ENCODE results near the gene NELL1.

Gene NELL1

DNA sequence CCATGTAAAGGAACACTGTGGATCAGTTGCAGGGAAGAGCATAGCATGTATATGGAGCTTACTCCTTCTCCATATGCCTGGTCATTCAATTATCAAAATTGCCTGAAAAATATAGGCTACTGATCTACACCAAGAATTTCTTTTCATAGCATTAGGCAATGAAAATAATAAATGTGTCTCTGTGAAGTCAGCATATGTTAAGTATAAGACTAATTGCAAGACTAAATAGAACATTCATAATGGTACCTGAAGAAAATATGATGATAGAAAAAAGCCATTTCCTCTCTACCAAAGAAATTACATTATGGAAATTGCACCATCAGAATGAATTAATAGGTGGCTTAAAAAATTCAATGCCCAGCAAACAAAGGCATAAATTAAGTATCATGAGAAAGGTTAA, 584.7 kb downstream of the NELL1 start:
- no peak for DNase-seq (ENCODE audit: low read depth)
- TF ChIP-seq, protein P1, sequence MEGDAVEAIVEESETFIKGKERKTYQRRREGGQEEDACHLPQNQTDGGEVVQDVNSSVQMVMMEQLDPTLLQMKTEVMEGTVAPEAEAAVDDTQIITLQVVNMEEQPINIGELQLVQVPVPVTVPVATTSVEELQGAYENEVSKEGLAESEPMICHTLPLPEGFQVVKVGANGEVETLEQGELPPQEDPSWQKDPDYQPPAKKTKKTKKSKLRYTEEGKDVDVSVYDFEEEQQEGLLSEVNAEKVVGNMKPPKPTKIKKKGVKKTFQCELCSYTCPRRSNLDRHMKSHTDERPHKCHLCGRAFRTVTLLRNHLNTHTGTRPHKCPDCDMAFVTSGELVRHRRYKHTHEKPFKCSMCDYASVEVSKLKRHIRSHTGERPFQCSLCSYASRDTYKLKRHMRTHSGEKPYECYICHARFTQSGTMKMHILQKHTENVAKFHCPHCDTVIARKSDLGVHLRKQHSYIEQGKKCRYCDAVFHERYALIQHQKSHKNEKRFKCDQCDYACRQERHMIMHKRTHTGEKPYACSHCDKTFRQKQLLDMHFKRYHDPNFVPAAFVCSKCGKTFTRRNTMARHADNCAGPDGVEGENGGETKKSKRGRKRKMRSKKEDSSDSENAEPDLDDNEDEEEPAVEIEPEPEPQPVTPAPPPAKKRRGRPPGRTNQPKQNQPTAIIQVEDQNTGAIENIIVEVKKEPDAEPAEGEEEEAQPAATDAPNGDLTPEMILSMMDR (IDR thresholded peaks at IDR 0.05; ENCODE audit: low read length, missing control alignments) = no peak

DNA sequence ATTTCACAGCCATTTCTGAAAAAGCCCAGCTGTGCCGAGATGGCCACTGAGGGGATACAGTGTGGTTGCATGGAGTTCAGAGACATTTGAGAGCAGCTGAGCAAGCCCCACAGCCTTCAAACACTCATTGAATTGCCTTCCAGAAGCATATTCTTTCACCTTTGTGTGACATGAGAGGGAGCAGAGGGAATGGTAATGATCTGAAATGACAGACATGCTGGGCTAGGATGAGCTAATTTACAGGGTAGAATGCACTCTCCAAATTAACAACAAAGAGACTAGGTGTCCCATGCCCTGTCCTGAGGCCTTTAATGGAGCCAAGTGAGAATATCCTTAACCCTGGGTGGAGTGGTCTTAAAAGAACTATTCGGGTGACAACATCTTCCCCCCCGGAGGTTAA, 585.4 kb downstream of the NELL1 start:
- H3K4me3 ChIP-seq (replicated peaks; ENCODE audit: low read depth, low read length) = no peak overlapping the region

More for the DNA sequence above, 584.7 kb downstream of the NELL1 start:
- no peak overlapping the region for H3K4me3 ChIP-seq (replicated peaks; ENCODE audit: low read depth, low read length)

DNA sequence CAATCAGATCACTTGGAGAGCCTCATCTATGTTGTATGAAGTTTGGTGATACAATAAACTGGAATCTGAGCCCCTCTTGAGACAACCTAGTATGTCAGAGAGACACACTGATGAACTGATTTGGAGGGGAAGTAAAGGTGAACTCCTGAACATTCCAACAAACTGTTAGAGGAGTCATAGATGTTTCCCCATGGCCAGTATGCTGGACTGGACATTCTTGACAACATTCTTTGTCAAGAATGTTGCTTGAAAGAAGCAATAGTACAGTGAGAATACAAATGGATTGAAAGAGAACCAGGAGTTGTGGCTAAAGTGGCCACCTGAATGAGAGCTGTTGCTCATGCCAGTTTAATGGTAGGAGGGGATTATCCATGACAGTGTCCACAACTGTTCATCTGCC, 588.1 kb downstream of the NELL1 start:
- no peak for DNase-seq (ENCODE audit: low read depth)
- TF ChIP-seq, protein P1 (IDR thresholded peaks at IDR 0.05; ENCODE audit: low read length, missing control alignments) = no peak
- H3K4me3 ChIP-seq (replicated peaks; ENCODE audit: low read depth, low read length) = no peak overlapping the region

More for the DNA sequence above, 585.4 kb downstream of the NELL1 start:
- no peak for DNase-seq (ENCODE audit: low read depth)
- TF ChIP-seq, protein P1 (IDR thresholded peaks at IDR 0.05; ENCODE audit: low read length, missing control alignments) = no peak

DNA sequence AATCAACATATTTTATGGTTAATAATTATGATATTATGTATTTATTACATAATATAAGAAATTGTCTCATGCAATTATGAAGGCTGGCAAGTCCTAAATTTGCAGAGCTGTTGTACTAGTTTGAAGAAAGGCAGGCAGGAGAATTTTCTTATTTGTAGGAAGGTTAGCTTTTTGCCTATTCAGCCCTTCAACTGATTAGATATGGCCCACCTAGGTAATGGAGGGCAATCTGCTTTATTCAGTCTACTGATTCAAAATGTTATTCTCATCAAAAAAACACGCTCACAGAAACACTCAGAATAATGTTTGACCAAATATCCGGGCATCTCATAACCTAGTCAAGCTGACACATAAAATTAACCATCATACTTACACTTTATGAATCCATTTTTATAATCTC, 589.0 kb downstream of the NELL1 start:
- H3K4me3 ChIP-seq (replicated peaks; ENCODE audit: low read depth, low read length) = no peak overlapping the region
- TF ChIP-seq, protein P1 (IDR thresholded peaks at IDR 0.05; ENCODE audit: low read length, missing control alignments) = no peak
- no peak for DNase-seq (ENCODE audit: low read depth)

DNA sequence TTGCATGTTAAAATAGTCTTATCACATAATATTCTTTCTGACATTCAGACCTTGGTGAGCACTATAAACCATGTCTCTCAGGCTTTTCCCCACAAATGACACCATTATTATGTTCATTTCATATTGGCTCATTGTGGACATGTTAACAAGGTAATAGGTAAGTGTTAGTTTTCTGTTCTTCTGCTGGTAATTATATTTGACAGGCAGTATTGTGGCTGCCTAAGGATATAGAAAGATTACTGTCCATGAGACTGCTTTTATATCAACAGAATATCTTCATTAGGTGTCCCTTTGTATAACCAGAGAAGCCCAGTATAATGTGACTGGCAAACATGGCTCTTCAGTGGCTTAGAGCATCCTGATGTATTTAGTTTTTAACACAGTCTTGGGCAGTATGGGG, 590.7 kb downstream of the NELL1 start:
- TF ChIP-seq, protein P1 (IDR thresholded peaks at IDR 0.05; ENCODE audit: low read length, missing control alignments) = no peak
- DNase-seq (ENCODE audit: low read depth) = no peak
- H3K4me3 ChIP-seq (replicated peaks; ENCODE audit: low read depth, low read length) = no peak overlapping the region

DNA sequence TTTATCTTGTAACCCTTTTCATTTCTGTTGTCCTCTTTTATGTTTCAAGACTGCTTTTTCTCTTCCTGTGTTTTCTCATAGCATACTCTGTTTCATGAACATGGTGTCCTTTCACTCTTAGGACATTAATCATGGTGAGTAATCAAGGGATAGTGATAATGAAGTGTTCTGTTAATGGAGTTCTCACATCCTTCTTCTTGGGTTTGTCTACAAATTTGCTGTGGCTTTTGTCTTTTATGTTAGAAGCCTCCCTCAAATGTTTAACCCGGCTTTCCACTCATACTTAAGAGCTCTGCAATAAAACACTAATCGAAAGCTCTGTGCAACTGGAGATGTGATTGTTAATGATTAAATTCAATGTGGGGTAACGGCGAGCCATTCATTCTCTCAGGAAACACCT, 593.6 kb downstream of the NELL1 start:
- no peak for DNase-seq (ENCODE audit: low read depth)
- H3K4me3 ChIP-seq (replicated peaks; ENCODE audit: low read depth, low read length) = no peak overlapping the region
- TF ChIP-seq, protein P1 (IDR thresholded peaks at IDR 0.05; ENCODE audit: low read length, missing control alignments) = no peak

DNA sequence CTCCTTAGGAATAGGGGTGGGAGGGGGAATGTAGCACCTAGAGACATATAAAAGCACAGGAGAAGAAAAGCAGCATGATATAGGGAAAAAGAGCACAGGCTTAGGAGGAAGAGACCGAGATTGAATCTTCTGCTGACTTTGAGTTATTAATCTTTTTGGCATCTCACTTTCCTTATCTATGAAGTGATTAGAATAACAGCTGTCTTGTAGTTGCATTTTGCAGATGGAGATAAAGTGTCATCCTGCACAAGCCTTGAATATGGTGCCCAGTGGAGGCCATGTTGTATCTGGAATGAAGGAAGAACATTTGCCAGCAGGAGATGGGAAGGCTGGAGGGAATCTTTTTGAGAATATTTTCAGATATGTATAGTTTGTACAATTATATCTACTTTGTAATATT, 594.7 kb downstream of the NELL1 start:
- no peak overlapping the region for H3K4me3 ChIP-seq (replicated peaks; ENCODE audit: low read depth, low read length)
- DNase-seq (ENCODE audit: low read depth) = no peak
- TF ChIP-seq, protein P1 (IDR thresholded peaks at IDR 0.05; ENCODE audit: low read length, missing control alignments) = no peak
